ENCODE data around the gene SPAG6. TPM values are rescaled to one million over a fixed set of nuclear protein-coding genes. Genes with fewer than 3 reads are reported as not detected.

The SPAG6 gene
- polyA plus RNA-seq, 1 experiment = not detected

- Histone ChIP-seq H3K27me3 (ENCODE audit: control insufficient read depth, insufficient read depth, low read length) (no peaks in the 10 kb centered on the region; the same call in 1 of the 2 replicates), H3K36me3 (ENCODE audit: control insufficient read depth, insufficient read depth, low read length) (no peaks in the 10 kb centered on the region), H3K4me3 (ENCODE audit: low read depth, low read length) (no peak overlapping the region)
- POLR2A ChIA-PET = no interaction called here
- CTCF ChIA-PET = no interaction called here
- no peak for DNase-seq (ENCODE audit: low read depth)
- TF ChIP-seq, protein P1, sequence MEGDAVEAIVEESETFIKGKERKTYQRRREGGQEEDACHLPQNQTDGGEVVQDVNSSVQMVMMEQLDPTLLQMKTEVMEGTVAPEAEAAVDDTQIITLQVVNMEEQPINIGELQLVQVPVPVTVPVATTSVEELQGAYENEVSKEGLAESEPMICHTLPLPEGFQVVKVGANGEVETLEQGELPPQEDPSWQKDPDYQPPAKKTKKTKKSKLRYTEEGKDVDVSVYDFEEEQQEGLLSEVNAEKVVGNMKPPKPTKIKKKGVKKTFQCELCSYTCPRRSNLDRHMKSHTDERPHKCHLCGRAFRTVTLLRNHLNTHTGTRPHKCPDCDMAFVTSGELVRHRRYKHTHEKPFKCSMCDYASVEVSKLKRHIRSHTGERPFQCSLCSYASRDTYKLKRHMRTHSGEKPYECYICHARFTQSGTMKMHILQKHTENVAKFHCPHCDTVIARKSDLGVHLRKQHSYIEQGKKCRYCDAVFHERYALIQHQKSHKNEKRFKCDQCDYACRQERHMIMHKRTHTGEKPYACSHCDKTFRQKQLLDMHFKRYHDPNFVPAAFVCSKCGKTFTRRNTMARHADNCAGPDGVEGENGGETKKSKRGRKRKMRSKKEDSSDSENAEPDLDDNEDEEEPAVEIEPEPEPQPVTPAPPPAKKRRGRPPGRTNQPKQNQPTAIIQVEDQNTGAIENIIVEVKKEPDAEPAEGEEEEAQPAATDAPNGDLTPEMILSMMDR (IDR thresholded peaks at IDR 0.05; ENCODE audit: insufficient read depth, low read depth, low read length) = no peak
Observed at GRCh38 chr10:22463255-22463654, 118.0 kb downstream of the SPAG6 start.

- Histone ChIP-seq H3K36me3 (ENCODE audit: control insufficient read depth, insufficient read depth, low read length) (no peaks in the 10 kb centered on the region), H3K4me3 (ENCODE audit: low read depth, low read length) (no peak overlapping the region), H3K27me3 (ENCODE audit: control insufficient read depth, insufficient read depth, low read length) (no peaks in the 10 kb centered on the region; the same call in none of the 2 replicates)
- POLR2A ChIA-PET = no interaction called here
- CTCF ChIA-PET = interaction anchor here (0.8 kb wide), 1 partner anchor 15 kb away, joined by 3 read pairs; no protein-coding TSS in a partner anchor
- no peak for DNase-seq (ENCODE audit: low read depth)
- TF ChIP-seq, protein P1 (IDR thresholded peaks at IDR 0.05; ENCODE audit: insufficient read depth, low read depth, low read length) = no peak
Observed at GRCh38 chr10:22464966-22465629, 119.8 kb downstream of the SPAG6 start.

- no peak overlapping the region for H3K4me3 ChIP-seq (ENCODE audit: low read depth, low read length)
- POLR2A ChIA-PET = no interaction called here
Observed at GRCh38 chr10:22466763-22467334, 121.6 kb downstream of the SPAG6 start.

More at GRCh38 chr10:22466763-22467334, 121.6 kb downstream of the SPAG6 start:
- Histone ChIP-seq H3K36me3 (ENCODE audit: control insufficient read depth, insufficient read depth, low read length) (no peaks in the 10 kb centered on the region), H3K27me3 (ENCODE audit: control insufficient read depth, insufficient read depth, low read length) (no peaks in the 10 kb centered on the region; the same call in none of the 2 replicates)
- DNase-seq (ENCODE audit: low read depth) = no peak
- TF ChIP-seq, protein P1 (IDR thresholded peaks at IDR 0.05; ENCODE audit: insufficient read depth, low read depth, low read length) = no peak
- CTCF ChIA-PET = no interaction called here

Small RNA genes lying within 50 kb of the gene (small RNA-seq; reads per million reads assigned to genes)
- not detected for gene AL158211.3 (ENCODE audit: insufficient read length, low read depth, low replicate concordance)

Other genes with a start within 250 kb of the SPAG6 start
- not detected in 2 replicates for gene EBLN1, start 127.5 kb upstream of the SPAG6 start, polyA plus RNA-seq (2011; rRNA removed)
- 20.9 and 45.9 TPM in 2 replicates for gene COMMD3, start 29.1 kb upstream of the SPAG6 start, polyA plus RNA-seq (2011; rRNA removed)
- 20.3 and 44.3 TPM in 2 replicates for gene BMI1, start 24.4 kb upstream of the SPAG6 start, polyA plus RNA-seq (2011; rRNA removed)

Data from BJ (cell line).